WI38 (cell line): ENCODE measurements around the gene NLE1.
"Not testable (repeated sequence)": the region's sequence is repeated elsewhere in the genome, so short reads cannot be mapped to it uniquely, and the experiment has no call there.

ENCODE experiments used
- H3K4me3 ChIP-seq: 2 replicates; pipeline ENCODE4 v1.5.1; 2011; ENCODE audit warnings: low read depth, mild to moderate bottlenecking, control low read depth, low read length
- CTCF ChIP-seq: IDR thresholded peaks from 2 replicates; pipeline ENCODE4 v1.5.1; 2012; ENCODE audit warnings: low read depth, mild to moderate bottlenecking, control low read depth, low read length

NLE1 gene

GRCh38 chr17:35127751-35128514, 14.2 kb downstream of the NLE1 start:
- TF ChIP-seq CTCF: no peak

DNA sequence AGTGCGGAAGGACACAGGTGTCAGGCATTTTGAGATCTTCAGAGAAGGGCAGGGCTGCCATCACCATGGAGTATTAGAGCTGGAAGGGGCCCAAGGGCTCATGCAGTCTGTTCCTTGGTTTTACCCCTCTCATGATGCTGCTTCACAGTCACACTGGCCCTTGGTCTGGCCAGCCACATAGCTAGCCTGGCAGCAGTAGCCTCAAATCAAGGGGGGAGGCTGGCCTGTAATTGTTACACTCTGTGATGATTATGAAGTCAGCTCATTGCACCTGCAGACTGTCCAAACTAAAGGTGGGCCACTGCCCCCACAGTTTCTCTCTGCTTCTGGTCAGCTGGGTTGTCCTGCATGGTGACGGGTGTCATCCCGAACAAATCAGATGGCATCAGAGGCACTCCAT, 20.8 kb downstream of the NLE1 start, which contains the start of gene FNDC8:
FNDC8 (plus strand) TSS at position 301 of the 400 bp plus-strand sequence; CDS start at position 380, 79 bp downstream.
- TF ChIP-seq CTCF: no peak
- no peak within 1 kb of the TSS for H3K4me3 ChIP-seq

More at GRCh38 chr17:35127751-35128514, 14.2 kb downstream of the NLE1 start:
- H3K4me3 ChIP-seq: no peak overlapping the region

GRCh38 chr17:35119370-35120165, 22.5 kb downstream of the NLE1 start, which contains the start of gene RAD51D:
Gene RAD51D, minus strand, starts transcription at chr17:35119860. Its CDS starts 247 bp downstream, at chr17:35119613.
- peak; percentile 75 for TF ChIP-seq CTCF
- peak within 1 kb of the TSS; percentile 86 for H3K4me3 ChIP-seq

DNA sequence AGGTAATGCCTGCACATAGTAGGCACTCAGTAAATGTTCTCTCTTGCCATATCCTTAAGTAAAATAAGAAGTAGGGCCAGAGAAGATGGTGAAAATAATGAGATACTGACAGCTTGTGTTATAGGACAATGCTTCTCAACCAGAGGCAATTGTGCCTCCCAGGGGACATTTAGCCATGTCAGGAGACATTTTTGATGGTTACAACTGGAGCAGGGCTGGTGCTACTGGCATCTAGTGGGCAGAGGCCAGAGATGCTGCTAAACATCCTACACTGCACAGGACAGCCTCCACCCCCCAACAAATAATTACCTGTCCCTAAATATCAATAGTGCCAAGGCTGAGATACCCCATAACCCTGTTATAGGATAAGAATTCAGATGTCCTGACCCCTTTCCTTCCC, 24.1 kb downstream of the NLE1 start:
- no peak overlapping the region for H3K4me3 ChIP-seq
- TF ChIP-seq CTCF: 0 out of 2 replicates have a peak, but pooled peaks have one; percentile 21

DNA sequence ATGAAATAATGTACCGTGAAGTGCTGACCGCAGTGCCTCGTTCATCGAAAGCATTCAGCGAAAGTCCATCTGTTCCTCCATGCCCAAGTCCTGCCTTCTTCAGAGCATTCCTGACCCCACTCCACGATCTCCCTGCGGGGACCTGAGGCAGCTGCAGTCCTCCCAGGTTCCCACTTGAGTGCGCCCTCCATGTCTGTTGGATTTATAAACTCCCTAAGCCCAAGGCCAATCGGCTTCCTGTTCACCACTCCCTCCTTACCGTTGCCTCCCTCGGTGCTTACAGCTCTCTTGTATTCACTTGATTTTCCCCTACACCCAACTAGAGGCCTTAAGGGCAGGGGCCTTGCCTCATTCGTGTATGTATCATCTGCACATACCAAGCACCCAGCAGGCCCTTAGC, 25.3 kb downstream of the NLE1 start:
- no peak overlapping the region for H3K4me3 ChIP-seq
- no peak for TF ChIP-seq CTCF

- not testable (repeated sequence) for H3K4me3 ChIP-seq
Measured at GRCh38 chr17:35110791-35111190, 31.3 kb downstream of the NLE1 start.

DNA sequence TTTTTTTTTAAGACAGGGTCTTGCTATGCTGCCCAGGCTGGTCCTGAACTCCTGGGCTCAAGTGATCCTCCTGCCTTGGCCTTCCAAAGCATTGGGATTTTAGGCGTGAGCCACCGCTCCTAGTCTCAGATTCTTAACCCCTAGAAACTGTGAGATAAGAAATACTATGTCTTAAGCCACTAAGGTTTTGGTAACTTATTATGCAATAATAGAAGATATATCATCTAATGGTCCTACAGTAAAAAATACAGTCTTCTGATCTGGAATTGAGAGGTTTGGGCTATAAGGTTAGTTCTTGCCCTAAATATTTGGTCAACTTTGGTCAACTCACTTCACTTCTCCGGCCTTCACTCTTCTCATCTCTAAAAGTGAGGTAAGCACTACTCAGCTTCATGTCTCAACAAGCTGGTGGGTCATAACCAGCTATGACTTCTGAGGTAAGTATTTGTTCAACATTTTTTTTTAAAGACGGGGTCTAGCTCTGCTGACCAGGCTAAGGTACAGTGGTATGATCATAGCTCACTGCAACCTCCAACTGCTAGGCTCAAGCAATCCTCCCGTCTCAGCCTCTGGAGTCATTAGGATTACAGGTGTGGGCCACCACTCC, 37.2 kb downstream of the NLE1 start:
- no peak for TF ChIP-seq CTCF
- no peak overlapping the region for H3K4me3 ChIP-seq
